IPS-11a (cell line): ENCODE results near the gene HDAC7.

Source experiments
- H3K4me3 ChIP-seq: one replicate; pipeline ENCODE4 v1.5.1; 2013; ENCODE audit warnings: low read depth, low read length, control low read depth

Gene HDAC7

DNA sequence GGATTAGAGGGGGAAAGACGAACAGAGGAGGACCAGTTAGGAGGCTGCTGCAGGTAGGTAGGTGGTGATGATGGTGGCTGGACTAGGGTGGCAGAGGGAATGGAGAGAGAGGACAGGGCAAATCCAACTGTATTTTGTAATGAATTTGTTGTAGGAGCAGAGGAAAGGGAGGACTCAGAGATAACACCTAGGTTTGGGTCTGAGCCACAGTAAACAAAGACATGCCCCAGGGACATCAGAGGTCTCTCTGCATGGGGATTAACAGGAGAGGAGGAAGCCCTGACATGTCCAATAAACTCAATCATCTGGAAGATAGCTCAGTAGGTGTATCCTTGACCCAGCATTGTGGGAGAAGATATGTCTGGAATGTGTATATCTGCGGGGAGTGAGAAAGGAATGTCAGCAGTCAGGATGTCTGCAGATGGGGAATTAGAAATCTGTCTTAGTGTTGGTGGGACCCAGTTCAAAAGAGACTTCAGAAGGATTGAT, 51.3 kb downstream of the HDAC7 start:
- H3K4me3 ChIP-seq = no peak overlapping the region

- H3K4me3 ChIP-seq = no peak overlapping the region
These were observed 52.4 kb downstream of the HDAC7 start for GRCh38 chr12:47767216-47767724.

DNA sequence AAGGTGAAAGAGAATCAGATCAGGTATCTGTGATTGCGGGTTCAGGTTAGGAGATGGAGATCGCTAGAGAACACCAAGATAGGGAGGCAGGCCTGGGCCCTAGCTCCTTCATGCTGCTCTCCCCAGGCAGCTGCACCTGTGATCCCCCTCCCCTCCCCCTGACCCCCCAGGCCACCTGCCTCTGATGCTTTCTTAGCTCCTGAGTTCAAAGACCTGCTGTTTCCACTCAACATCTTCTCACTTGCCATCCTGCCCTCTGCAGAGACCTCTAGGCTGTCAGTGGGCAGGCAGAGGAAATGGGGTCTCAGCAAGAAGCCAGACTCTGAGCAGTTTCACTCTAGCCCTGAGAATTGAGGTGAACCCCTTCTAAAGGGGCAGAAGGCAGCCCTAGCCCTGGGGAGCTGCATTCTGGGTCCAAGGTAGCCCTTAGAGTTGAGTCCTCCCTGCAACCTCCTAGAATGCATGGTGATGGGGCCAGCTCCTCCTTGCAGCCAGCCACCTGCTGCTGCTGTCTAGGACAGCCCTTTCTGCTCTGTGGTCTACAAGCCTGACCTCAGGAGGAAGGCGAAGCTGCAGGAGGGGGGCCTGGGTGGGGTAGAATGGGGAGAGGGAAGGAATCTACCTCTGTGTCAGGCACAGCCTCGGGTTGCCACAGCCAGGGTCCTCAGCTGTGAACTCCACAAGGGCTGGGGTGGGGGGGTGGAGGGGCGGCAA, 53.0 kb downstream of the HDAC7 start:
- no peak overlapping the region for H3K4me3 ChIP-seq

DNA sequence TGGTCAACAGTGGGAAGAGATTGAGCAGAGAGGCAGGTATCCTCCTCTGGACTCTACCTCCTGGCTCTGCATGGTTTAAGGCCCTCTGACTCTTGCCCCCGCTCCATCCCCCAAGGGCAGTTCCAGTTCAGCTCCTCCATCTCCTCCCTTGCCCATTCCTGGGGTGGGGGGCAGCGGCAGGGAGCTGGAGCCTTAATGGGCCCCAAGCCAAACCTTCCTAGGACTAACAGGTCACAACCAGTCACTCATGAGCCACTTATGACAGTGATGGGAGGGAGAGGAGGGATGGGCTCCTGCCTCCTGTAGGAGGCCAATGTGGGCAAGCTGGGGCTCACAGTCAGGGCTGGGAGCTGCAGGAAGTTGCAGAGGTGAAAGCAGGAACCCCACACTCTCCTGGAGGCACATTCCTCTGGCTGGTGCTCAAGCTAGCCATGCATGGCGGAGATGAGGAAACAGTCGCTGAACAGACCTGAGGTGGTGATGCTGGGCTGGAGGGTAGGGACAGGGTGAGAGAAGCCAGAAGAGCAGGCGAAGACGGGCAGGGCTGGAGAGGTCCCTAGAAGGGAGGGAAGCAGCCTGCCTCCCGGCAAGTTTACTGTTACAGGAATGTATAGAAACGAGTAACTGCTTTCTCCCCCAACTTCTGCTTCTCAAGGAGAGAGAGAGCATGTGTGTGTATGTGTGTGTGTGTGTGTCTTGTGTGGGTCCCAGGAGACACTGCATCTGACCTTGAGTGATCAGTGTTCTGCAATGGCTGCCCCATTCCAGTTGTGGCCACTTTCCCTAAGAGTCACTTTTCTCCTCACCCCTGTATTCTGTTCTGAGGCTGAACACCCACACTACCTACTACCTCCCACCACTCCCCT, 56.0 kb downstream of the HDAC7 start:
- no peak overlapping the region for H3K4me3 ChIP-seq

GRCh38 chr12:47762850-47763465, 56.7 kb downstream of the HDAC7 start:
- no peak overlapping the region for H3K4me3 ChIP-seq

DNA sequence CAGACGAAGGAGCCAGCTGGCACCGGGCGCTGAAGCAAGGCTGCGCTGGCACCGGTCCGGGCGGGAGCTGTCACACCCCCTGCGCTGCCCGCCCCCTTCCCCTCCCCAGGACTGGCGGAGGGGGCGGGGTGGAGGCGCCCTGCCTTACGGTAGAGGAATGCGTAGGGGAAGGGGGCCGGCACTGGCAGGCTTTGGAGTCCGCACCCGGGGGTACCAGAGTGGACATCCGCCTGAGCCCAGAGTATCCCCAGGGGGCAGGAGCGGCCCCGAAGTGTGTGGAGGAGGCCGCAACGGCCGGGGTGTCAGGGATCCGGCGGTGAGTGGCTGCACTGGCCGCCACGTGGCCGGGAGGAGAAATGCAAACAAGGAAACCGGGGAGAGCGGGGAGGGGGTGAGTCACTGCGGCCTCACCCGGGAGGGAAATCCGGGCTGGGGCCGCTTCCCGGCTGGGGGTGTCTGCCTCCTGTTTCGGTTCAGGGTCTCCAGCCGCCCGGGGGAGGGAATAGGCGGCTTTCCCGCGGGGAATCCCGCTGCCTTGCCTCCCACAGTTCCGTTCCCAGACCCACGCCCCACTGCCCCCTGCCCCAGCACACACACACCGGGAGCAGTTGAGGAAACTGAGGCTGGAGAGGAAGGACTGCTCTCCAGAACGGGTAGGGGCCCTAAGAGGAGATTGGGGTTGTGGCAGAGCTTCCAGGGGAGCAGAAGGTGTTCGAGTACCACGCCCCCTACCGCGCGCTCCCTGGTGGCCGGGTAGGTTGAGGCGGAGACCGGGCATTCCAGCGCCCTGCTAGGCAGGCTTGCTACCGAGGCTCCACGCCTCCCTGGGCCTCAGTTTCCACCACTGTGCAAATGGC, 60.6 kb downstream of the HDAC7 start, which contains the start of gene RAPGEF3:
Gene RAPGEF3 (minus strand): TSS at position 47 of the 857 bp plus-strand sequence. CDS start 324 bp downstream, outside the sequence.
- peak within 1 kb of the TSS; percentile 35 for H3K4me3 ChIP-seq

- H3K4me3 ChIP-seq = peak overlapping the region; percentile 35
These were observed 61.2 kb downstream of the HDAC7 start for GRCh38 chr12:47758584-47758833.

DNA sequence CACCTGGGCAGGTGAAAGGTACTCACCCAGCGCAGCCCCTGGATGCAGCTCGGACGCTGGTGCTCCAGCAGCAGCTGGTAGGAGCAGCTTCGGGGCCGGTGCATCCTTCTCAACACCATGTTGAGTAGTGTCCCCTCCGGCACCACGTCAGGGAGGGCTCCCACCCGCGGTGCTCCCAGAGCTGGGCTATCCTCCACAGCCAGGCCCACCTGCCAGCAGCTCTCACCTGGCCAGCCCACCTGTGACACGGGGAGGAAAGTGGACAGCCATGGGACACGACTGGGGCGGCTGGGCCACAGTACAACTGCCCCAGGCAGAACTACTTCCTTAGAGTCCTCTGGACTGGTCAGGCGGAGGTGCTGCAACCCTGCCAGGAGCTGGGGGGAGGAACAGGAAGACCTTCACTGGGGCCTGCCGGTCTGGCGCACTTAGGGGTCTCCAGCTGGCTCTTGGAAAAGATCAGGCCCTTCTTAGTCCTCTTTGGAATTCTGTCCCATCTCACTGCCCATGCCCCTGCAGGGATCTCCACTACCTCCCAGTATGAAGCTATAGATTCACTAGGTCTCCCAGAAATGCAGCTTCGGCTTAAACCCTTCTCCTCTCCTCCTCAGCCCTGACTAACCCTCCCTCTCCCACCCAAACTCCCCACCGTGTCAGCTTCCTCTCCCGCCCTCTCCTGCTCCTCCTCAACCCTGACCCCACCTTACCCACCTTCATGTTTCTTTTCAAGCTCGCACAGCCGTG, 61.7 kb downstream of the HDAC7 start:
- peak overlapping the region; percentile 35 for H3K4me3 ChIP-seq

GRCh38 chr12:47757364-47757839, 62.3 kb downstream of the HDAC7 start:
- H3K4me3 ChIP-seq = no peak overlapping the region

GRCh38 chr12:47755655-47756562, 63.8 kb downstream of the HDAC7 start:
- H3K4me3 ChIP-seq = no peak overlapping the region

- no peak overlapping the region for H3K4me3 ChIP-seq
These were observed 64.8 kb downstream of the HDAC7 start for GRCh38 chr12:47754881-47755280.

- H3K4me3 ChIP-seq = no peak overlapping the region
These were observed 65.6 kb downstream of the HDAC7 start for GRCh38 chr12:47754126-47754525.

- no peak overlapping the region for H3K4me3 ChIP-seq
These were observed 66.4 kb downstream of the HDAC7 start for GRCh38 chr12:47753021-47754001.

DNA sequence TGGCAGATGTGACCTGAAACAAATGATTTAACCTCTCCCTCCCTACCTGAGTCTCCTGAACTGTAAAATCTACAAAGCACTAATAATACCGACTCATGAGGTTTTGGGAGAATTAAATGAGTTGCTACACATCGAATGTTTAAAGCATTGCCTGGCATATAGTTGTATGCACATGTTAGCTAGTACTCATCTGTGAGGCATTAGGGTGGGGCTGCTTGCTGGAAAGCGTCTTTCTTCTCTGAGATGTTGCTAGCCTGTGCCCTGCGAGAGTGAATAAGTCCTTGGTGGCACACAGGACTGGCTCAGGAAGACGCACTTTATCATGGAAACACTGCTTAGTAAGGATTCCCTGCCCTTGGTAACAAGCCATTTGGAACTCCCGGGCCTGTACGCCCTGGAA, 67.2 kb downstream of the HDAC7 start:
- H3K4me3 ChIP-seq = no peak overlapping the region

DNA sequence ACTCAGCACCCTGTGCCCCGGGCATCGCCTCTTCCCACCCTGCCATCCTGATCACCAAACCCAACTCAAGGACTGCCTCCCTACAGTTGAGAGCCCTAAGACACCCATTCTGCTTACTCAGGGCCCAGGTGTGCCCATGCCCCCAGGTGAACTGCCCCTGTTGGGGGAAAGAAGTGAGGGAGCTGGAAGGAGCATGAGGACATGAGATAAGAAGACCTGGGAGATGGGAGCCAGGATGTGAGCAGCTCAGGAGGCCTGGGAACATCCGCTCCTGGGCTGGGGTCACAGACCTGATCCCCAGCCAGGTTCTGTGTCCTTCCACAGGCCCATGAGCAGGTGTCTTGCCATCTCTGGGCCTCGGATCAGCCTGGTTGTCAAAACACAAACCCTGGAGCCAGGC, 67.6 kb downstream of the HDAC7 start:
- no peak overlapping the region for H3K4me3 ChIP-seq

DNA sequence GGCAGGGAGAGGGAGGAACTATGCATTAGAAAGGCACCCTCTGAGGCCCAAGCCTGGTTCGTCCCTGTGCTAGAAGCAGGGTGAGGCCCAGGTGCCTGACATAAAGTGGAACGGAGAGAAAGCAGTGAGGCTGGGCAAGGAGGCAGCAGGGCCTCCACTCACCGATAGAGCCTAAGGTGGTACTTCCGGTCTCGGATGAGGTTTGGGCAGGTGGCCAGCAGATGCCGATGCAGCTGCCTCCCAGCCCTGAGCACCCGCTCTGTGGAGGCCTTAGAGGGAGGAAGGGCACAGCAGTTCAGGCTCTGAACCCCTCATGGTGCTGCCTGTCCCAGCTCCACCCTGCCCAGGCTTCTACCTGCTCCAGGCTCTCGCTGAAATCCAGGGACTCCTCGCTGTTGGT, 68.1 kb downstream of the HDAC7 start:
- H3K4me3 ChIP-seq = no peak overlapping the region

GRCh38 chr12:47750916-47751470, 68.7 kb downstream of the HDAC7 start:
- no peak overlapping the region for H3K4me3 ChIP-seq
